HEK293T (cell line): ENCODE results near the gene NEUROG2.

Source experiments
- CTCF ChIA-PET: fragments of 350-600 bp; formaldehyde crosslinking; extraction: SDS; loops from one replicate; lab custom pipeline; 2021; ENCODE audit warnings: antibody characterized with exemption, inconsistent platforms; lab: Yijun Ruan, JAX
- POLR2A ChIA-PET: fragments of 350-600 bp; formaldehyde crosslinking; extraction: SDS; loops from one replicate; lab custom pipeline; 2020; ENCODE audit warnings: antibody characterized with exemption, inconsistent platforms; lab: Yijun Ruan, JAX
- DNase-seq: peaks from one replicate; pipeline ENCODE4 v3.0.0; 2012; ENCODE audit warnings: mixed read lengths; ENCODE audit errors: extremely low spot score
- ARNT ChIP-seq: fragments of 450-650 bp; IDR thresholded peaks from 2 replicates; pipeline ENCODE4 v1.6.1; 2017; ENCODE audit warnings: mild to moderate bottlenecking
- BHLHE40 ChIP-seq: fragments of 450-650 bp; IDR thresholded peaks from 2 replicates; pipeline ENCODE4 v1.6.1; 2016; ENCODE audit warnings: mild to moderate bottlenecking, moderate library complexity, borderline replicate concordance
- CTBP1 ChIP-seq: fragments of 450-650 bp; IDR thresholded peaks from 2 replicates; pipeline ENCODE4 v1.6.1; 2016; ENCODE audit warnings: borderline replicate concordance
- ELF4 ChIP-seq: fragments of 450-650 bp; IDR thresholded peaks from 2 replicates; pipeline ENCODE4 v1.6.1; 2017; ENCODE audit warnings: antibody characterized with exemption
- FOXA1 ChIP-seq: fragments of 450-650 bp; IDR thresholded peaks from 2 replicates; pipeline ENCODE4 v1.6.1; 2016; ENCODE audit warnings: mild to moderate bottlenecking
- FOXK2 ChIP-seq: fragments of 450-650 bp; IDR thresholded peaks from 2 replicates; pipeline ENCODE4 v1.6.1; 2016; ENCODE audit warnings: mild to moderate bottlenecking
- FOXM1 ChIP-seq: fragments of 450-650 bp; IDR thresholded peaks from 2 replicates; pipeline ENCODE4 v1.6.1; 2017; ENCODE audit warnings: mild to moderate bottlenecking, borderline replicate concordance
- HDGF ChIP-seq: fragments of 450-650 bp; IDR thresholded peaks from 2 replicates; pipeline ENCODE4 v1.6.1; 2017; ENCODE audit warnings: antibody characterized with exemption, borderline replicate concordance
- L3MBTL2 ChIP-seq: fragments of 450-650 bp; conservative IDR thresholded peaks from 2 replicates; pipeline ENCODE4 v1.6.1; 2016; ENCODE audit warnings: mild to moderate bottlenecking
- LEF1 ChIP-seq: fragments of 450-650 bp; IDR thresholded peaks from 2 replicates; pipeline ENCODE4 v1.6.1; 2017; ENCODE audit warnings: mild to moderate bottlenecking, borderline replicate concordance
- SP1 ChIP-seq: fragments of 450-650 bp; IDR thresholded peaks from 2 replicates; pipeline ENCODE4 v1.6.1; 2017
- TARDBP ChIP-seq: fragments of 450-650 bp; IDR thresholded peaks from 2 replicates; pipeline ENCODE4 v1.6.1; 2016
- ZNF384 ChIP-seq: fragments of 450-650 bp; IDR thresholded peaks from 2 replicates; pipeline ENCODE4 v1.6.1; 2016
- TF ChIP-seq, protein P1 (sequence below): fragments of 450-650 bp; IDR thresholded peaks from 2 replicates; pipeline ENCODE4 v1.6.1; 2016

Gene NEUROG2

GRCh38 chr4:112513971-112514646, 1.9 kb downstream of the NEUROG2 start:
- POLR2A ChIA-PET = interaction anchor here (0.6 to 1.8 kb wide), 2 partner anchors 11 to 577 kb away, joined by 3 to 4 read pairs; no protein-coding TSS in a partner anchor
- peak; percentile 21 for DNase-seq
- CTCF ChIA-PET = interaction anchor here (0.5 to 1.9 kb wide), 5 partner anchors 10 to 529 kb away, joined by 3 to 5 read pairs (median 4); no protein-coding TSS in a partner anchor
- TF ChIP-seq FOXK2 = no peak
- no peak for TF ChIP-seq ELF4
- TF ChIP-seq, protein P1, sequence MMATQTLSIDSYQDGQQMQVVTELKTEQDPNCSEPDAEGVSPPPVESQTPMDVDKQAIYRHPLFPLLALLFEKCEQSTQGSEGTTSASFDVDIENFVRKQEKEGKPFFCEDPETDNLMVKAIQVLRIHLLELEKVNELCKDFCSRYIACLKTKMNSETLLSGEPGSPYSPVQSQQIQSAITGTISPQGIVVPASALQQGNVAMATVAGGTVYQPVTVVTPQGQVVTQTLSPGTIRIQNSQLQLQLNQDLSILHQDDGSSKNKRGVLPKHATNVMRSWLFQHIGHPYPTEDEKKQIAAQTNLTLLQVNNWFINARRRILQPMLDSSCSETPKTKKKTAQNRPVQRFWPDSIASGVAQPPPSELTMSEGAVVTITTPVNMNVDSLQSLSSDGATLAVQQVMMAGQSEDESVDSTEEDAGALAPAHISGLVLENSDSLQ = 0 out of 2 replicates have a peak, but pooled peaks have one; percentile 15

DNA sequence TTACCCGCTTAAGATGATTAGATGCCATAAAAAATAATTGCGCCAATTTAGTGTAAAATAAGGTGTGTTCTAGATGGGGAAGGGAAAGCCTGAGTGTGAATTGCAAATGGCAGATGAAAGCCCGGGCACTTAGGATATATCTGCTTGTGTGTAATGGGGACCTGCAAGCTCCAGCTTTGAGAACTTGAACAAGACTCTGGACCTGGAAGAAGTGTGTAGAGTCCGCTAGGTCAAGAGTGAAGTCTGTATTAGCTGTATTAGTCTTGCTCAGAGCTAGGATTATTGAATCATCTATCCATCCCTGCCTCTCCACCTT, 4.2 kb downstream of the NEUROG2 start:
- no peak for DNase-seq
- POLR2A ChIA-PET = no interaction called here
- CTCF ChIA-PET = no interaction called here
- TF ChIP-seq HDGF = no peak
- no peak for TF ChIP-seq L3MBTL2
- no peak for TF ChIP-seq SP1
- TF ChIP-seq ARNT = no peak
- TF ChIP-seq ZNF384 = no peak
- TF ChIP-seq FOXM1 = no peak

- no peak for DNase-seq
- ChIA-PET POLR2A (no interaction called here), CTCF (no interaction called here)
- TF ChIP-seq, protein P1 = no peak
- no peak for TF ChIP-seq L3MBTL2
- no peak for TF ChIP-seq FOXM1
- TF ChIP-seq ELF4 = no peak
- TF ChIP-seq FOXK2 = no peak
- no peak for TF ChIP-seq ZNF384
- no peak for TF ChIP-seq FOXA1
- no peak for TF ChIP-seq ARNT
- no peak for TF ChIP-seq LEF1
Observed at GRCh38 chr4:112511093-112511802, 4.7 kb downstream of the NEUROG2 start.

DNA sequence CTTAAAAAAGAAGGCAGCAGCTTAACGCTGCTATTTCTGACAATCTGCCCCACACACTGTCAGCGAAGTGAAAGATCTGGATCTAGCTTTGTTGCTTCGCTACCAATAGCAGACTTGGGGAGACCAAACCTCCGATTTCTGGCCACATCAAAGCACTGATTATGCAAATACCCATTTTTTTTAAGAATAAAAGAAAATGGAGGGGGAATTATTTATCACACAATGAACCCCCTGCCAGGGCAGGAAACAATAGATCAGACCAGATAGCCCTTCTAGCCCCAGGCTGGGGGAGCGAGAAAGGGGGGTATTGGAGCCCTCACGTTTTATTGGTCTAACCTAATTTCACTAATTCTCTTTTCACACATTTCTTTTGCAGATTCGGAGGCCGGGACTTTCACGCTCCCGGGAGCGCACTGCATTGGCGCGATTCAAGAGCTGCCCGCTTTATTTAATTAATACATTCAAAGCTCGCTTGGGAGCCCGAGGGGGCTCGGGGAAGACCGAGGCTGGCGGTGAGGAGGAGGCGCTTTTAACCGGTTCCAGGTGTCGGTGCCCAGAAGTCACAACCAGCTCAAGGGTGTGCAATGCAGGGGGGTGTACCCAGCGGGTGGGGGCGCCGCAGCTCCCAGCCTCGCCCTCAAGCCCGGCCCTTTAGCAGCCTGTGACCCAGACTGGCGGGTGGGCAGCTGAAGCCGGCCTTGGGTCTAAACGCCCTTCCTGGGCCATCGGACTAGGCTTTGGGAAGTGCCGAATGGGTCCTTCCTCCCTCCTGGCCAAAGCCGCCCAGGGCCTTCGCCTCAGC, 5.5 kb downstream of the NEUROG2 start:
- CTCF ChIA-PET = no interaction called here

GRCh38 chr4:112509243-112510141, 6.5 kb downstream of the NEUROG2 start:
- ChIA-PET POLR2A (no interaction called here), CTCF (no interaction called here)
- TF ChIP-seq FOXK2 (no peak), FOXA1 (no peak), LEF1 (no peak), ZNF384 (no peak), TARDBP (no peak), CTBP1 (no peak)
- no peak for DNase-seq

More for the DNA sequence above, 5.5 kb downstream of the NEUROG2 start:
- DNase-seq = no peak
- TF ChIP-seq BHLHE40 = no peak
- TF ChIP-seq FOXK2 = no peak
- no peak for TF ChIP-seq L3MBTL2
- no peak for TF ChIP-seq ARNT
- no peak for TF ChIP-seq ELF4
- no peak for TF ChIP-seq FOXM1
- no peak for TF ChIP-seq LEF1
- no peak for TF ChIP-seq ZNF384
- TF ChIP-seq, protein P1 = no peak
- POLR2A ChIA-PET = no interaction called here

GRCh38 chr4:112508356-112508755, 7.6 kb downstream of the NEUROG2 start:
- POLR2A ChIA-PET = no interaction called here
- DNase-seq = no peak
- CTCF ChIA-PET = interaction anchor here (1.0 kb wide), 1 partner anchor 257 kb away, joined by 3 read pairs; no protein-coding TSS in a partner anchor
- no peak for TF ChIP-seq FOXK2
- TF ChIP-seq, protein P1 = no peak
